Measurements from ENCODE around the gene TBX3.

The TBX3 gene

DNA sequence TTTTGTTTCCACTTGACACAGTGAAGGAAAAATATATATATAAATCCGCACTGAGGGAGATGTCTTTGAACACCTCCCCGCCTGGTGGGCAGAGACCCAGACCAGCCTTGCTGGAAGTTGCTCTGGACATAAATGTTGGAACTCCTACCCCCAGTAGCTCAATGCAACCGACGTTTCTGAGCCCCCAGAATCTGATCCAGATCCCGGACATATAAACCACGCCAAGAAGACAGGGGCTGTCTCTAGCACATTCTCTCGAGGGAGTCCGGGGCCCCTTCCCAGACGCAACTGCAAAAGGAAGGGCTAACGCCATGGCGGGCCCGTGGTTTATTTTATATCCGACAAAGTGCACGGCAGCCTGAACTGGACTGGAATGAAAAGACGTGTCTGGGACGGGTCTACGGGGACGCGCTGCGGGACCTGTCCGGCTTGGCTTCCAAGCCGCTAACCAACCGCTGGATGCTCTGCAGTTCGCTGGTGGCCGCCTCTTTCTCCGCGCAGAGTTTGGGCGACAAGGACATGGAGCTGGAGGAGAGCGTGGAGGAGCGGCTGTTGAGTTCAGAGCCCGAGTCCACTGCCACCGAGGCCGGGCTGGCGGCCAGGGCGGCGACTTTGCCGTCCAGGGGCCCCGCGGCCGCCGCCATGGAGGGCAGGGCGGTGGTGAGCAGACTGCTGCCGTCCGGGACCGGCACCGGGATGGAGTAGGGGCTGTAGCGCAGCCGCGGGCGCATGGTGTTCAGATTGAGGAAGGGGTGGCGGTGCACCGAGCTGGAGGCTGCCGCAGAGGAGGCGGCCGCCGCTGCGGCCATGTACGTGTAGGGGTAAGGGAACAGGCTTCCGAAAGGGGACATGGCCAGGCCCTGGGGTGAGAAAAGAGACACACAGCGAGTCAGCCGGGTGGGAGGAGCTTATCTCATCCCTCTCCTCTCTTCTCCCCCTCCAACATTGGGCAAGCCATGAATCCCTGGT, 12.2 kb downstream of the TBX3 start:
- no peak for TF ChIP-seq POLR2A (IDR thresholded peaks at IDR 0.05; ENCODE audit: low read depth, low read length)
- FAIRE-seq (no peak), DNase-seq (ENCODE audit: insufficient read length, low spot score) (no peak)

DNA sequence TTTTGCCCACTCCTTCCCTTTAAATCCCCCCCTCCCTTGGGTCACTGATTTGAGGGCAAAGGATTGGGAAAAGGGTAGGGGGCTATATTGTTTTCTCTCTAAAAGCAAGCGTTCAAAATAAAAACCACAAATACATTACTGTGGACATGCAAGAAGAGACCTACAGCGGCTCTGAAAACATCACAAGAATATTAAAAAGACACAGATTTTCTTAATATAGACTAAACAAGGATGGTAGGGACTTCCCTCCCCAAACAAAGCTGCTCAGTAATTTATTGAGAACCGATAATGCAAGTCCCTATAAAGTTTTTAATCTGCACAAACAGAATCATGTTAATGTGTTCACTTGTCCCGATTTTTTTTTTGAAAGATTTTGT, 12.9 kb downstream of the TBX3 start:
- FAIRE-seq, result no peak

DNA sequence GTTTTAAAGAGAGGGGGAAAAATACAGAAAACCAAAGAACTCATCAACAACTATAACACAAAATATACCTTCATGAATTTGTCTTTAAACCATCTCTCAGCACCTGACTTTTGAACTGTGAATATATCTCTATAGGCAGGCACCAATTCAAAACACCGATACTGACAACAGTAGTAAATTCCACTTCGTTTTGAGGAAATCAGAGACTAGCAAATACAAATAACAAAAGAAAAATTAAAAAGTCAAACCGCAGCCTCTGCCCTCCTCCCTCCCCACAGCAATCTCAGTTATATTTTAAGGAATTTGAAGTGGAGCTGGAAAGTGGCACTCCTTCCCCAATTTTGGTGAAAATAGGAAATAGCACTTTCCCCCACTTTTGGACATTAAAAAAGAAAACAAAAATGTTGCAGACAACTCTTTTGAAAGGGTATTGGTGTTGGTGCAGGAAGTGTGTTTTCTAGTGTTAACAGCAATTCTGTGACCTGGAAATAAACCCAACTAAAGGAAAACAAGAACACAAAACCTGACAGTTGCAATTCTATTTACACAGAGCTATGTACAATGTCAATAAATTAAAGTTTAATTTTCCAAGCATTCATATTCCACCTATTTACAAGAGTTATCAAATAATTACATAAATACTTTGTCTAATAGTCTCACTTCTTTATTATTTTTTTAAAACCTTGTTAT, 13.5 kb downstream of the TBX3 start:
- no peak for FAIRE-seq
- DNase-seq (ENCODE audit: insufficient read length, low spot score), result no peak

More for the DNA sequence above, 12.9 kb downstream of the TBX3 start:
- no peak for TF ChIP-seq POLR2A (IDR thresholded peaks at IDR 0.05; ENCODE audit: low read depth, low read length)
- no peak for DNase-seq (ENCODE audit: insufficient read length, low spot score)

DNA sequence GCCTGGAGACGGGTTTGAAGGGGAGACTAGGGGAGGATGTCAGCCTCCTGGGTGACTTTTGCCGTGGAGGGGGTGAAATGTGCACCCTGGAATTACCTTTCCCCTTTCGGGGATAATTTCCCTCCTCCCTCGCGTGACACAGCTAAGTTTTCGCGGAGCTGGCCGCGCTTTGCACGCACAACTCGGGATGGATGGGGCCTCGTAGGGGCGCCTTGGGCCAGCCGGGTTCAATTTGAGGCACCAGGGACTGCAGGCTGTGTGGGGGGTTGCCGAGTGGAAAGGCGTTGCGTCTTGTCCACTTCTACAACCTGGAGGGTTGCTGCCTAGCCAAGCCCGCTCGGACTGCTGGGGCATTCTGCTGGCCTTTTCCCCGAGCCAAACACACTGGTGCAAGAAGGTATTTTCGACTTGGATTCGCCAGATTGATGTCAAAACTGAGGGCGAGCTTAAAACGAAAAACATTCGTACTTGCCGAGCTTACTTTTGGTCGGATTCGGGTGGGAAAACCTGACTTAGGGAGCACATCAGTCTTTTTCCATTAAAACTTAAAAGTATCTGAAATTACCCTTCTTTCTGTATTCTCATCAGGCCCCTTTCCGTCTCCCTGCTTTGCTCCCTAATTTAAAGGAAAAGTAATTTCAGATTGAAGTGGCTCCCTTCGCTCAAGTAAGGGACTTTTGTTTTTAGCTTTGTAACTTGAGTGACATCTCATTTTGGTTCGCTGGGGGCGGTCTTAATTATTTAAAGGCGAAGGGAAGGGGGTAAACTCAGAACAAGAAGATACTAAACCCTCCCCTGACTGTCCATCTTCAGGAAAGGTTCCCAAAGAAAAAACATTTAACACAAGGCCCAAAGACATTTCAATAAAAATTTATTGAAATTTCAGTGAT, 14.3 kb downstream of the TBX3 start:
- no peak for FAIRE-seq
- DNase-seq (ENCODE audit: insufficient read length, low spot score), result no peak
- no peak for TF ChIP-seq POLR2A (IDR thresholded peaks at IDR 0.05; ENCODE audit: low read depth, low read length)

More for the DNA sequence above, 13.5 kb downstream of the TBX3 start:
- no peak for TF ChIP-seq POLR2A (IDR thresholded peaks at IDR 0.05; ENCODE audit: low read depth, low read length)

DNA sequence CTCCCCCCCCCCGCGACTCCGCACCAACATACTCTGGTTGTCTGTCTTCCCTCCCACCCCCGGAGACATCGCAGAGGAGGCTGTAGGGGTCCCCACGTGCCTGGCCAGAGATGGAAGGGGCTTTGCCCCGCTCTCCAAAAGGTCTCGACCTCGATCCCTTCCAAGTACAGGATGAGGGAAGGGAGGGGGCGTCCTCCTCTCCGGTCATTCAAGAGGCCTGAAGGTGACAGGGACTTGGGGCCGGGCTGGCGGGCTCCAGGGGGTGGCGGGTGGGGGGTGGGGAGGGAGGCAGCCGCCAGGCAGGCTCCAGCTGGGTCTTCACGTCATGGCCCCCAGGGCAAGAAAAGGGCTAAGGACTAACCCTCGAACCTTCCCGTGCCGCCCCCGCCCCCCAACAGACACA, 15.1 kb downstream of the TBX3 start:
- DNase-seq (ENCODE audit: insufficient read length, low spot score) (no peak), FAIRE-seq (no peak)
- no peak for TF ChIP-seq POLR2A (IDR thresholded peaks at IDR 0.05; ENCODE audit: low read depth, low read length)

DNA sequence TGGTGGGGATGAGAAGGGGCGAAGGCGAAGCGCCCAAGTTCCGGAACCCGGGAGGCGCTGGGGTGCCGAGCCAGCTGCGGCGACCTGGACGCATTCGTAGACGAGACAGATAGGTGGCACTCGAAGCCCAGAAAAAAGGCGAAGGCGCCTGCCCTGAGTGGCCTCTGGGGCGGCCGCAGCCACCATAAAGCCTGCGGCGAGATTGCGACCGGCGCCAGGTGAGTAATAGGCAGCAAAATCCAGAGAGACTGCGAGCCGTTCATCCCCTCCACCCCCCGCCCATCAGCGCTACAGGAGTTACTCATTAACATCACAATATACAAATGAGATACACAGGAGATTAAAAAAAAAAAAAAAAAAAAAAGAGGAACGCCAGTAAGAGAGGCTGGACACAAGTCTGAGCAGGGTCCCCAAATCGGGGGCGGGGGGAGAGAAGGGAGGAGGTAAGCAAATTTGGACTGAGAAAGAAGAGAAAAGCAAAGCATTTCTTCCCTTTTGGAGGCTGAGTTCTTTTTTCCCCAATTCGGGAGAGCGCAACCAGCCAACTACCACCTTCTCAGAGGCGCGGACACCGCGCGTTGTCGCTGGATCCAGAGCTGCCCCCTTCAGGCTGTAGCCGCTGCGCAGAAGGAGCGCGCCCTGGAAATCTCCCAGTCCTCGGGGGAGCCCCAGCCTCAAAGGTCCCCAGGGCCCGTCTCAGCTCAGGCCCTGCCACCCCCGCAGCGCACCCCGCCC, 15.7 kb downstream of the TBX3 start:
- no peak for TF ChIP-seq POLR2A (IDR thresholded peaks at IDR 0.05; ENCODE audit: low read depth, low read length)
- peak; percentile 77 for FAIRE-seq

DNA sequence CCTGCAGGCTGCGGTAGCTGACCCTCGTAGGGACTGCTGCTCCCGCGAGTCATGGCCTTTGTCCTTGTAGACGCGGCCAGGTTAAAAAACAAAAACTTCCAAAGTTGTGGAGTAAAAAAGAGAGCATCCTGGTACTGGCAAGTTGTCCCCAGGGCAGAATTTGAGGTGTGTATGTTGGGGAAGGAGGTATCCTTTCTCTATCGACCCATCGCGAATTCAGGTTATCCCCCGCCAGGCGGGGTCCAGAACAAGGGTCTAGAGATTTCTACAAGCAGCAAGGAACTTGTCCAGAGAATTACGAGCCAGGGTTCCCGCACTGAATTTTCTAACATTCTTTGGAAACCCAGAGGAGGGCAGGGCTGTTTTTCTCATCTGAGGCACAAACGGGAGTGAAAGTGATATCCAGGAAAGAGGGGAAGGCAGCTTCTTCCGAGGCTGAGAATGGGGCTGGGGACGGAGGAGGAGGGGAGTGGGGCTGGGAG, 16.3 kb downstream of the TBX3 start:
- no peak for FAIRE-seq
- TF ChIP-seq POLR2A (IDR thresholded peaks at IDR 0.05; ENCODE audit: low read depth, low read length), result no peak
- no peak for DNase-seq (ENCODE audit: insufficient read length, low spot score)

More for the DNA sequence above, 15.7 kb downstream of the TBX3 start:
- DNase-seq (ENCODE audit: insufficient read length, low spot score), result peak; percentile 93

DNA sequence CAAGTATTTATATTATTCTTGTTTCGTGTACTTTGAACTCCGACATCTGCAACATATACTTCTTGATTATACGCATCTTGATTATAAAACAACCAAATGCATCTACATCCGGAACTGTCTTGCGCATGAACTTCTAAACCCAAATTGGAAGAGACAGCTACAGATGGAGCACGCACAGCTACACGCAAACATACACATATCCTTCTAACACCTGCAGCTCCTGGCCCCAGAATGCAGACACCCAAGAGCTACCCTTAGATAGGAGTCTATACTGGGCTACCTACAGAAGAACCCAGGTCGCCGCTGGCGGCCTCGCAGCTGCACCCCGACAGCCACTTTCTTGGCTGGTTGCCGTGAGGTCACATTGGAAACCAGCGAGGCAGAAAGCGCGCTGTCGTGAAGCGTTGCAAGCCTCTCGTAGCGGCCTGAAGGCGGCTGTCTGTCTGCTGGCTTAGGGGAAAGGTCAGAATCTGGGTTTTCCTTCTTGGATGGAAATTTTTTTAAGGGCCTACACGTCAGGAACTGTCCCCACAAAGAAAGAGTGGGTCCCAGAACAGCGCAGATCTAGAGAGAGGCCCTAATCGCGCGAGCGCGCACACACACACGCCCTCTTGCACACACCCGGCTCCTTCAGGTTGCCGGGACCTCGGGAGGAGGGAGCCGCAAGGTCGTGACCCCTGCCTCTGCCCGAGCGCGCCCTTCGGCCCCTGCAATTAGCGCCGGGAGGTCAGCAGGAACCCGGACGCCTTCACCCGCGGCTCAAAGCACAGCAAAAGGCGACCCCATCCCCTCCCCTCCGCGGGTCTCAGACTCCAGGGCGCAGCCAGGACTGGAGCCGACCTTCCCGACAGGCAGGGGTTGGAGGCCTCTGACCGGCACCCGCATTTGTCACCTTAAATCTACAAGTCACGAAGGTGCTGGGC, 17.0 kb downstream of the TBX3 start:
- no peak for TF ChIP-seq POLR2A (IDR thresholded peaks at IDR 0.05; ENCODE audit: low read depth, low read length)
- DNase-seq (ENCODE audit: insufficient read length, low spot score) (no peak), FAIRE-seq (no peak)

DNA sequence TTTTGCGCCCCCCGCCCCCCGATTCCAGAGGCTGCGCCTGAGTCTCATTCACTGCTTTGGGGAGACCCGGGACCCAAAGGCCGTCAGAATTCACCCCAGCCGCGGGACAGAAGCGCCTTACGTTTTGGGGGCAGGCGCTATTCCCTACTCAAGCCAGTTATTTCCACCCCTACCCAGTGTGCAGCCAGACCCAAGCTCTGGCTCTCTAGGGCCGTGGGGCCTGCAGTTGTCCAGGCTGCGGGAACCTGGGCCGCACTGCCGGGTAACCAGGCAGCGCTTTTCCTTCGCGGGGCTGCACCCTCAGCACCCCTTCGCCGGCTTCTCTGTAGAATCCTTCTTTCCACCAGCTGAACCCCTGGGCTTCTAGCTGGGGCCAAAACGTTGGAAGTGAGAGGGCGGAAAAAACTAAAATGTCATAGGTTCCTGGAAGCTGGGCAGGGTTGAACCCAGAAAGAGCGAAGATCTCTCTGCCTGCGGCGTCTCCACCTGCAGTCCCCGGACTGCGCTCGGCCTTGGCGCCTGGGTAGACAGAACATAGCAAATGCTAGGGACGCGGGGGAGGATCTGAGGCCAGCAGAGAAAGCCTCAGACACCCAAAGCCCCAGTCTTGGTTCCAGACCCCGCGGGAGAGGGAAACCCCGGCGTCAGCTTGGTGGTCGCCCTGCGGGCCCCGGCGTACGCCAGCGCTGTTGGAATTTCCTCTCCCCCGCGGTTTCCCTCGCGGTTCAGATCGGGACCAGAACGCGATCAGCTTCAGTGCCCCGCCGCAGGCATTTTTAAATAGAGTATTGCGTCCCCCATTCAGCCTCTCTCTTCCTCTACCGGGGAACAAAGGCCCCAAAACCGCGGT, 18.3 kb downstream of the TBX3 start:
- DNase-seq (ENCODE audit: insufficient read length, low spot score) (no peak), FAIRE-seq (no peak)
- TF ChIP-seq POLR2A (IDR thresholded peaks at IDR 0.05; ENCODE audit: low read depth, low read length), result no peak

DNA sequence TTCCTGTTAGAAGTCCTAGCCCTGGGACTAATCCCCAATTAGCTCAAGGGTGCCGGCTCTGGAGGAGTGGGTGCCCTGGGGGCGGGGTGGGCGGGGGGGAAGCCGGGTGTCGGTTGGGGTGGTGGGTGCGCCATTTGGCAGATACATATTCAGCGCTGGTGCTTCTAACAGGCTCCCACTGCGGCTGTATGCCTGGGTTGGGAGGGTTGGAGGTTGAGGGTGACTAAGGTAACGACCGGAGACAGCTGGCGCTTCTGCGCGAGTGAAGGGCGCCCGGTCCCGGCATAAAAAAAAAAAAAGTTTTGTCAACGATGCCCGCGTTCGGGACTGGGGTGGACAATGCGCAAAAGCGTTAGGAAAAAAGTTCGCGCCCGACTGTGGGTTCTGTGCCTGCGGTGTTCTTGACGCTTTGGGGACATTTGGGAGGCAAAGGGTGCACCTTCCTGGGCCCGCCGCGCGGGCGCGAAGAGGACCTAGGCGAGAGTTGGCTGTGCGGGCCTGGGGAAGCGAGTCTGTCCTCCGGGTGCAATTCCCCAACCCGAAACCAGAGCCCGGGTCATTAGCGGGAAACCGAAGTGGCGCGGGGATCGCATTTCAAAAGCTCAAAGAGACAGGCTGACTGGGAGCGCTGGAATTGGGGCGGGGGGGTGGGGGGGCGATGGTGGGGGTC, 19.2 kb downstream of the TBX3 start:
- TF ChIP-seq POLR2A (IDR thresholded peaks at IDR 0.05; ENCODE audit: low read depth, low read length), result no peak
- FAIRE-seq (no peak), DNase-seq (ENCODE audit: insufficient read length, low spot score) (no peak)
